Trophoblast cell (in vitro differentiated cells and primary cell): ENCODE data around the gene DCUN1D1.

Experiments used
- DNase-seq, 2 donors: peaks; one replicate each; pipeline ENCODE4 v3.0.0-alpha.2; 2016
- H2AFZ ChIP-seq: 2 replicates; pipeline ENCODE4 v1.6.1; 2013; ENCODE audit warnings: low read length, moderate library complexity, mild to moderate bottlenecking; ENCODE audit not compliant: insufficient read depth, poor library complexity
- H2AK5ac ChIP-seq: 2 replicates; pipeline ENCODE4 v1.6.1; 2013; ENCODE audit warnings: mild to moderate bottlenecking, low read length
- H2BK120ac ChIP-seq: 2 replicates; pipeline ENCODE4 v1.6.1; 2013; ENCODE audit warnings: low read length, mild to moderate bottlenecking, moderate library complexity; ENCODE audit not compliant: insufficient read depth, poor library complexity
- H2BK12ac ChIP-seq: 2 replicates; pipeline ENCODE4 v1.6.1; 2013; ENCODE audit warnings: mild to moderate bottlenecking, low read length, moderate library complexity
- H2BK5ac ChIP-seq: 2 replicates; pipeline ENCODE4 v1.6.1; 2013; ENCODE audit warnings: low read length, low read depth, moderate library complexity, mild to moderate bottlenecking; ENCODE audit not compliant: poor library complexity
- H3K14ac ChIP-seq: 2 replicates; pipeline ENCODE4 v1.6.1; 2013; ENCODE audit warnings: mild to moderate bottlenecking, low read length
- H3K18ac ChIP-seq: 2 replicates; pipeline ENCODE4 v1.6.1; 2013; ENCODE audit warnings: mild to moderate bottlenecking, low read length
- H3K23ac ChIP-seq: 2 replicates; pipeline ENCODE4 v1.6.1; 2013; ENCODE audit warnings: low read length
- H3K27ac ChIP-seq: 2 replicates; pipeline ENCODE4 v1.5.1; 2013; ENCODE audit warnings: low read depth, mild to moderate bottlenecking, inconsistent platforms, low read length, moderate library complexity
- H3K27me3 ChIP-seq: 2 replicates; pipeline ENCODE4 v1.6.1; 2013; ENCODE audit warnings: inconsistent platforms, mild to moderate bottlenecking, low read length, moderate library complexity; ENCODE audit not compliant: insufficient read depth
- H3K36me3 ChIP-seq, 2 experiments: 1 replicate in 1 of 2; 2 replicates in 1 of 2; pipeline ENCODE4 v1.6.1; 2013; ENCODE audit warnings: low read length in 2 of 2, mild to moderate bottlenecking in 2 of 2, moderate library complexity in 1 of 2; ENCODE audit not compliant: insufficient read depth in 2 of 2, control insufficient read depth in 1 of 2
- H3K4ac ChIP-seq: 2 replicates; pipeline ENCODE4 v1.6.1; 2013; ENCODE audit warnings: low read depth, mild to moderate bottlenecking, low read length, moderate library complexity
- H3K4me1 ChIP-seq, 2 experiments: 1 replicate in 1 of 2; 2 replicates in 1 of 2; pipeline ENCODE4 v1.6.1; 2013; ENCODE audit warnings: low read length in 2 of 2, mild to moderate bottlenecking in 2 of 2, moderate library complexity in 1 of 2; ENCODE audit not compliant: insufficient read depth in 2 of 2, control insufficient read depth in 1 of 2
- H3K4me2 ChIP-seq: 2 replicates; pipeline ENCODE4 v1.6.1; 2013; ENCODE audit warnings: inconsistent platforms, mild to moderate bottlenecking, low read length, moderate library complexity
- H3K4me3 ChIP-seq: 2 replicates; pipeline ENCODE4 v1.5.1; 2013; ENCODE audit warnings: mild to moderate bottlenecking, low read depth, low read length, inconsistent platforms
- H3K79me1 ChIP-seq: one replicate; pipeline ENCODE4 v1.6.1; 2013; ENCODE audit warnings: low read length
- H3K79me2 ChIP-seq: 2 replicates; pipeline ENCODE4 v1.6.1; 2013; ENCODE audit warnings: low read length, mild to moderate bottlenecking; ENCODE audit not compliant: control insufficient read depth, insufficient read depth, poor library complexity
- H3K9ac ChIP-seq: 2 replicates; pipeline ENCODE4 v1.6.1; 2013; ENCODE audit warnings: mild to moderate bottlenecking, low read length
- H3K9me3 ChIP-seq: 2 replicates; pipeline ENCODE4 v1.6.1; 2013; ENCODE audit warnings: low read depth, mild to moderate bottlenecking, control low read depth, inconsistent platforms, low read length; ENCODE audit not compliant: insufficient read depth
- H4K12ac ChIP-seq: 2 replicates; pipeline ENCODE4 v1.6.1; 2013; ENCODE audit warnings: low read depth, mild to moderate bottlenecking, low read length, moderate library complexity
- H4K8ac ChIP-seq: 2 replicates; pipeline ENCODE4 v1.6.1; 2013; ENCODE audit warnings: low read depth, mild to moderate bottlenecking, low read length, moderate library complexity
- H4K91ac ChIP-seq: one replicate; pipeline ENCODE4 v1.6.1; 2013; ENCODE audit warnings: low read depth, mild to moderate bottlenecking, low read length, moderate library complexity
- WGBS: extraction: QIAGEN DNeasy Blood & Tissue Kit; methylation state at CpG from one replicate; pipeline ENCODE4 v1.1.7; 2013; ENCODE audit warnings: missing lambda C conversion rate; ENCODE audit not compliant: insufficient read length, insufficient coverage; ENCODE audit errors: extremely low coverage; 5-methylcytosine and 5-hydroxymethylcytosine counted together

DCUN1D1 gene

DNA sequence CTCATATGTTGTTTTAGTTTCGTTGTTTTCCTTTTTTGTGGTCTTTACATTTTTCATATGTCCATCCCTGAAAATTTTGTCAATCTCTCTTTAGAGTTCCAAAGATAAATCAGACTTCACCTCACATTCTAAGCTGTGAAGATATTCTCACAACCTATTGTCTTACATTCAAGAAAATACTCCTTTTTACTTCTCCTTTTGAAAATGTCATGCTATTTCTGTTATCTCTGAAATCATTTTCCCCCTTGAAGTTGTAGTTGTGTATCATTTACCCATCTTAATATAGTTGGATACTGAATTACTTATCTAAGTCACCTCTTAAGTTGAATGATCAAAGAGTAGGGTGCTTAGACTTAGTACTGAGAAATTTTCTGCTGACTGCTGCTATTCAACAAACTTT, 74.3 kb downstream of the DCUN1D1 start:
- Histone ChIP-seq H3K9ac (no peak overlapping the region), H4K91ac (no peak overlapping the region), H3K4me2 (no peak overlapping the region), H2AK5ac (no peak overlapping the region), H3K18ac (no peak overlapping the region), H3K9me3 (peaks cover 3% of the 10 kb centered on the region), H2AFZ (no peak overlapping the region), H3K4ac (no peak overlapping the region), H2BK5ac (no peak overlapping the region), H4K12ac (no peak overlapping the region), H3K27me3 (no peaks in the 10 kb centered on the region), H3K79me1 (no peaks in the 10 kb centered on the region), H3K27ac (no peak overlapping the region), H3K4me1 (no peaks in the 10 kb centered on the region), H4K8ac (no peak overlapping the region), H3K14ac (no peak overlapping the region), H3K4me3 (no peak overlapping the region), H2BK120ac (no peak overlapping the region), H3K23ac (no peak overlapping the region), H3K36me3 (peaks cover 3 to 4% of the 10 kb centered on the region in 2 experiments), H2BK12ac (no peak overlapping the region), H3K79me2 (no peaks in the 10 kb centered on the region)
- no CpG with 5 or more reads among the region's 1 CpG for WGBS
- DNase-seq: no peak

DNA sequence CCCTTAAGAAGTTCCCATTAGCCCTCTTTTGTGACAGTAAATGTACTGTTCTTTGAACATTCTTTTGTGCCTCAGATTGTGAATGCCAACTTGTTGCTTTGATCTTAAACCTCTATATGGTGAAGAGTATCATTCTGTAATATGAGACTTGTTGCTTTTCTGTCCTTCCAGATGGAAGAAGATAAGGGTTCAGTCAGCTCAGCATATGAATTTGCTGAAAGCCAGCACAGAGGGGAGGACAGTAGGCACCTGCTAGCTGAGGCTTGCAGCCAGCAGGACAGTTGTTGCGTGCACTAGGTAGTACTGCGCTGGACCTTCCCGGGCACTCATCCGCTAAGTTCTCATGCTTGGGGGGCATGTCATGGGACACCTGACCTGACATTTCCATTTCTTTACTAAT, 74.7 kb downstream of the DCUN1D1 start:
- H4K91ac ChIP-seq: no peak overlapping the region
- H3K4me3 ChIP-seq: no peak overlapping the region
- peaks cover 3 to 4% of the 10 kb centered on the region in 2 experiments for H3K36me3 ChIP-seq
- WGBS: no CpG with 5 or more reads among the region's 4 CpGs
- H3K79me2 ChIP-seq: no peaks in the 10 kb centered on the region
- H2BK12ac ChIP-seq: no peak overlapping the region
- no peak for DNase-seq
- H3K27me3 ChIP-seq: no peaks in the 10 kb centered on the region
- H4K8ac ChIP-seq: no peak overlapping the region
- H2AFZ ChIP-seq: no peak overlapping the region
- no peak overlapping the region for H4K12ac ChIP-seq
- H2AK5ac ChIP-seq: no peak overlapping the region
- H2BK5ac ChIP-seq: no peak overlapping the region
- H3K9me3 ChIP-seq: peaks cover 3% of the 10 kb centered on the region
- H3K27ac ChIP-seq: no peak overlapping the region
- no peaks in the 10 kb centered on the region for H3K79me1 ChIP-seq
- no peak overlapping the region for H3K9ac ChIP-seq
- no peak overlapping the region for H2BK120ac ChIP-seq
- H3K18ac ChIP-seq: no peak overlapping the region
- no peak overlapping the region for H3K23ac ChIP-seq
- no peak overlapping the region for H3K4ac ChIP-seq
- H3K14ac ChIP-seq: no peak overlapping the region
- no peak overlapping the region for H3K4me2 ChIP-seq
- no peaks in the 10 kb centered on the region for H3K4me1 ChIP-seq

DNA sequence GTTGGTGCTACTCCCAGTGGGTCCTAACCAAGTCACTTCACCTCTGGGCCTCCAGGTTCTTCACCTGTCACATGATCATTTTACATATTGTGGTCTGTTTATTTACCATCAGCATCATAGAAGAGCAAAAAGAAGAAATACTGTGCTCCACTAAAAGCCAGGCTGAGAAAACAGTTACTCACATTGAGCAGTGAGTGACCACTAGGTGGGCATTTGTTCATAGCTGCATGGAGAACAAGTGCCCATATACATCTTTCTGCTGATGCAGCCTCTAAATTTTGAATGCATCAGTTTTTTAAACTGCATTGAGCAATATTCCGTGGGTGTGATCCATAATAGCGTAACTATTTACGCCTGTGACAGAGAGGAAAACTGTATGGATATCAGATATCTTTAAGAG, 76.2 kb downstream of the DCUN1D1 start:
- H3K18ac ChIP-seq: no peak overlapping the region
- peaks cover 3 to 4% of the 10 kb centered on the region in 2 experiments for H3K36me3 ChIP-seq
- no peak overlapping the region for H4K8ac ChIP-seq
- no peak overlapping the region for H3K14ac ChIP-seq
- H2BK12ac ChIP-seq: no peak overlapping the region
- no peak overlapping the region for H2BK5ac ChIP-seq
- H3K27me3 ChIP-seq: no peaks in the 10 kb centered on the region
- H2BK120ac ChIP-seq: no peak overlapping the region
- no CpG with 5 or more reads among the region's 3 CpGs for WGBS
- H3K23ac ChIP-seq: no peak overlapping the region
- H2AK5ac ChIP-seq: no peak overlapping the region
- no peaks in the 10 kb centered on the region for H3K4me1 ChIP-seq
- H3K4me2 ChIP-seq: no peak overlapping the region
- H3K4me3 ChIP-seq: no peak overlapping the region
- H3K9me3 ChIP-seq: peaks cover 3% of the 10 kb centered on the region
- peak overlapping the region; percentile 63 for H3K9ac ChIP-seq
- no peaks in the 10 kb centered on the region for H3K79me1 ChIP-seq
- H4K12ac ChIP-seq: no peak overlapping the region
- no peaks in the 10 kb centered on the region for H3K79me2 ChIP-seq
- no peak overlapping the region for H3K27ac ChIP-seq
- DNase-seq: no peak
- H4K91ac ChIP-seq: no peak overlapping the region
- H2AFZ ChIP-seq: no peak overlapping the region
- no peak overlapping the region for H3K4ac ChIP-seq

DNA sequence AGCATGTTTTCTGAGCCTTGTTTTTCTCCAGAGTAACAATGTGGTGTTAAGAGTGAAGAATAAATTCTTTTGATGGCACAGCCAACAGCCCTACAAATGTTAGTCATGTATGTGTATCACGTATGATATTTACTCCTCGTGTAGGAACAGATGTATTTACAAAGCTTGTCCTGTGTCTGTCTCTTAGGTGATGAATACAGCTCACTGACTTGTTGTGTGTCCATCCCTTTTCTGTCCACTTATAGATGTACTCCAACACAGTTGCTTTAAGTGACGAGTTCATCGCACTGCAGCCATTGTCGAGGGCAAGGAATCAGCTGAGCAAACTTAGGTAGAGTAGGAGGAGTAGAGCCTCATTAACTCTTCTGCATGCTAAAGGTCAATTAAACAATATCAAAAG, 78.1 kb downstream of the DCUN1D1 start:
- Histone ChIP-seq H3K36me3 (peaks cover 3 to 4% of the 10 kb centered on the region in 2 experiments), H3K9ac (no peak overlapping the region), H3K18ac (no peak overlapping the region), H2BK120ac (no peak overlapping the region), H3K14ac (no peak overlapping the region), H2BK12ac (no peak overlapping the region), H2AK5ac (no peak overlapping the region), H2AFZ (no peak overlapping the region), H2BK5ac (no peak overlapping the region), H4K8ac (no peak overlapping the region), H3K4me2 (no peak overlapping the region), H4K12ac (no peak overlapping the region), H3K4me3 (no peak overlapping the region), H4K91ac (no peak overlapping the region), H3K79me1 (no peaks in the 10 kb centered on the region), H3K4me1 (no peaks in the 10 kb centered on the region), H3K27ac (no peak overlapping the region), H3K9me3 (peaks cover 3% of the 10 kb centered on the region), H3K27me3 (no peaks in the 10 kb centered on the region), H3K23ac (no peak overlapping the region), H3K4ac (no peak overlapping the region), H3K79me2 (no peaks in the 10 kb centered on the region)
- no peak for DNase-seq
- no CpG with 5 or more reads among the region's 5 CpGs for WGBS
